ENCODE results near the gene ROBO1.
A peak's percentile ranks its signal among the peaks of the same experiment; 100 is the strongest.

The ROBO1 gene

DNA sequence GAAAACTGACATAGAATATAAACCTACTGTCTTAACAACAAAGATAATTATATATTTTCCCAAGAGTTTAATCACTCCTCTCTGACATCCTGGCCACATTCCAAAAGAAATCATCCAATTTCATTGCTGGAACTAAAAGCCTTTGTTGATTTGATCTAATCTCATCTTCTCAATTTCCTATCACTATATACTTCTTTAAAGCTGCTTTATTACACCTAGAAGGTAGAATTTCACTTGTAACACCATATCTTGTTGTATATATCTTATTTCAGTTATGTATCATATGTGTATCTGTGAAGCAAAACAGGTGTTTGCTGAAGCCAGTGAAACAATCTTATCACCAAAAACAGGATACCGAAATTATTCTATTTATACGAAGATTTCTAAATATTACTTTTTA, 740.2 kb downstream of the ROBO1 start:
- TF ChIP-seq, protein P1, sequence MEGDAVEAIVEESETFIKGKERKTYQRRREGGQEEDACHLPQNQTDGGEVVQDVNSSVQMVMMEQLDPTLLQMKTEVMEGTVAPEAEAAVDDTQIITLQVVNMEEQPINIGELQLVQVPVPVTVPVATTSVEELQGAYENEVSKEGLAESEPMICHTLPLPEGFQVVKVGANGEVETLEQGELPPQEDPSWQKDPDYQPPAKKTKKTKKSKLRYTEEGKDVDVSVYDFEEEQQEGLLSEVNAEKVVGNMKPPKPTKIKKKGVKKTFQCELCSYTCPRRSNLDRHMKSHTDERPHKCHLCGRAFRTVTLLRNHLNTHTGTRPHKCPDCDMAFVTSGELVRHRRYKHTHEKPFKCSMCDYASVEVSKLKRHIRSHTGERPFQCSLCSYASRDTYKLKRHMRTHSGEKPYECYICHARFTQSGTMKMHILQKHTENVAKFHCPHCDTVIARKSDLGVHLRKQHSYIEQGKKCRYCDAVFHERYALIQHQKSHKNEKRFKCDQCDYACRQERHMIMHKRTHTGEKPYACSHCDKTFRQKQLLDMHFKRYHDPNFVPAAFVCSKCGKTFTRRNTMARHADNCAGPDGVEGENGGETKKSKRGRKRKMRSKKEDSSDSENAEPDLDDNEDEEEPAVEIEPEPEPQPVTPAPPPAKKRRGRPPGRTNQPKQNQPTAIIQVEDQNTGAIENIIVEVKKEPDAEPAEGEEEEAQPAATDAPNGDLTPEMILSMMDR (conservative IDR thresholded peaks at IDR 0.05) = no peak
- no peak for TF ChIP-seq ZFX (IDR thresholded peaks at IDR 0.05)
- no peak overlapping the region for H3K27ac ChIP-seq

DNA sequence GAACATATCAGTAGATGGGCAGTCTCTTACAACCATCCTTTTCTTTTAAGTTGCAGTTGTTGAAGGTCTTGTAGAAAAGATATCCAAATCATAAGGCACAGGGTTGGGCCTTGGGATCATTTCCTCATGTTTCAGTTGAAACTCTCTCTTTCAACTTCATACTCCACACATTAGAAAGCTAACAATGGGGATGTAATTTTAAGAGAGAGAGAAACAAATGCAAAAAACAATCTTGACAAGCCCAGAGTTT, 747.9 kb downstream of the ROBO1 start:
- peak overlapping the region; percentile 72 for H3K27ac ChIP-seq
- no peak for TF ChIP-seq ZFX (IDR thresholded peaks at IDR 0.05)
- TF ChIP-seq, protein P1 (conservative IDR thresholded peaks at IDR 0.05) = no peak

DNA sequence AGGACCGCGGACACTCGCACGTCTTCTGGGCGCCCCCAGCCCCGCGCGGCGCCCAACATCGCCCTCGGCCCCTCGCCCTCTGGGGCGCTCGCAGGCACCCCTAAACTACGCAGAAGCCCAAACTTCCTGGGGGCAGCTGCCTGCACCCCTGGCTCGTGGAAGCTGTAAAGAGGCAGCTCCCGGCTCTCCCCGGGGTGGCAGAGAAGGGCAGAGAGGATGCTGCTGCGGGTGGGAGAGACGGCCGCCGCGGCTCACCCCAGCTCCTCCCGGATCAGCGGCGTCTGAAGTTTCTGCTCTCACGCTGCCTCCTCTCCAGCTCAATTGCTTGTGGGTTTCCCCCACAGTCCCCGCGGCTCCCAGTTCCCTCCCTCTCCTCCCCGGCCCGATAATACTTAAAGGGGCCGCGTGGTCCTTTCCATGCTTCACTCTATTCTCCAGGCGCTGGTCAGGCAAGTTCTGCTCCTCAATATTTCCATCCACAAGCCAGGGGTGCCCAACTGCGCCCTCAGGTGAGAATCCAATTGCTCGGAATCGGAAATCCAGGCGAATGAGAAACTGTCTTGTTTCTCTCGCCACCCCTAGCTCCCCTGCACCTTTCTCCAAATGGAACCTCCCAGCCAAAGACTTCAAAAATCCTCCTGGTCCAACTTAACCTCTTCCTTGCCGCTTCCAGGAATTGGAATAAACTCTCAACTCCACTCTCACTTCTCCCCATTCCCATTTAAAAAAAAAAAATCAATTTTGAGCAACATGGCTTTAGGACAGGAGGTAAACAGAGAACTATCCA, 748.5 kb downstream of the ROBO1 start:
- TF ChIP-seq, protein P1 (conservative IDR thresholded peaks at IDR 0.05) = no peak
- TF ChIP-seq ZFX (IDR thresholded peaks at IDR 0.05) = no peak
- peak overlapping the region; percentile 72 for H3K27ac ChIP-seq

DNA sequence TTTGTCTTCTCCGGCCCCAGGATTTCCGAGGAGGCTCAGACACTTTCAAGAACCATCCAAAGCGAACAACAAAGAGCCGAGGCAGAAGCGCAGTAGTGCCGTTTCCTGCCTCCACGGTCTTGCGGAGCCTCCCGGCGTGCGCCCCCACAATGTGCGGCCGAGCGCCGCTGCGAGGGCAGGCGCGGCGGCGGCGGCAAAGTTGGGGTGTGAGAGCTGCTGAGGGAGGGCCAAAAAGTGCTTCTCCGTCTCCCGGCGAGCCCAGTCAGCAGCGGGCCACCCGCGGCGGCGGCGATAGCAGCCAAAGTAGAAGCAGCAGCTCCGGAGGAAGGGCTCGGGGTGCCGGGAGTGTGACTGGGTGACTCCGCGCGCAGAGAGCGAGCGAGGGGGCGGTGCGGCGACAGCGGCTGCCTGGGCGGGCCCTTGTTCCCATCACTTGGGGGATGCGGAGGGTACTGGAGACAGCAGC, 749.1 kb downstream of the ROBO1 start:
- TF ChIP-seq, protein P1 (conservative IDR thresholded peaks at IDR 0.05) = peak; percentile 25; the same call in 1 of the 2 replicates
- no peak for TF ChIP-seq ZFX (IDR thresholded peaks at IDR 0.05)
- peak overlapping the region; percentile 72 for H3K27ac ChIP-seq

DNA sequence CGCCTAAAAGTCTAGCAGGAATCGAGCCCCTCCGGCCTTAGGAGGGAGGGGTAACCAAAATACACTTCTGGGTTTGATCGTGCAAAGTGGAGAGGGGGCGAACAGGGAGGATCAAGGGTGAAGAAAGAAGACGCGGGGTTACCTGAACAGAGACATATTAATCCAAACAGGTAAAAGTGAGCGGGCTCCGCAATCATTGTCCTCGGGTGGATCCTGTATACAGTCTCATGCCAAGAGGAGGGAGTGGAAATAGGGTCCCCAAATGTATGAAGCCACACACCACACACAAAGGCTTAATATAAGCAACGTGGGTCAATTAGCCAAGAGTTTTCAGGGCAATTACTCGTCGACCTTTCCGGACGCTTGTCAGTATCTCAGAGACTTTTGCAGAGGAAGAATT, 749.5 kb downstream of the ROBO1 start:
- peak overlapping the region; percentile 72 for H3K27ac ChIP-seq
- TF ChIP-seq ZFX (IDR thresholded peaks at IDR 0.05) = no peak
- TF ChIP-seq, protein P1 (conservative IDR thresholded peaks at IDR 0.05) = no peak

DNA sequence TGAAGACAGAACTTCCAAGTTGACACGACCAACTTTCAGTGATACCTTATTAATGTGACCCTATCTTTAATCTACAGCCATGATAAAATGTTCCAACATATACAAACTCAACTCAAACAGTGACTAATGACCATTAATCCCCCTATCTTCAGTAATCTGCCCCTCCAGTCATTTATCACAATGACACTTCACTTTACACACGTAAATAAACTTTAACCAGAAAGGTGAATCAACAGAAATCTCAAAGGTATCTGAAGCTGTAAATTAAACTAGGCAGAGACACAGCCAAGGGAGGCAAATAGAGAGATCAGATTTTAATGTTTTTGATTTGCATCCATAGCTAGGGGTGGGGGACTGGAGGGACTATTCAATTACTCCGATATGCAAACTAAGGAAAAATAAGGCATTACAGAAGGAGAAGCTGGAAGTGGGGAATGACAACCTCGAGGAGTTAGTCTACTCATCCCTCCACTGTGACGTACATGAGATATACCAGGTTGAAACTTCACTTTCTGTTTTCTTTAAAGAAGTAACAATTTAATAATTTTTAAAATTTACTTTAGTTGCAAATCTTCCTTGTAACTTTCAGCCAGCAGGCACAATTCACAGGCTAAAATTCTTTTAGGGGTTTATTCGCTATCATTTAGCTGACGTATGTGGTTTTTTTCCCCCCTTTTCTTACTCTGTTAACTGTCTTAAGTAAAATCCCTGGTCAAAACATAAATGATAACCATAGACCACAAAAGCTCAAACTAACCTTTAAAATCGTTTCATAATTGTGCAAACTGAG, 751.0 kb downstream of the ROBO1 start:
- TF ChIP-seq, protein P1 (conservative IDR thresholded peaks at IDR 0.05) = no peak
- no peak for TF ChIP-seq ZFX (IDR thresholded peaks at IDR 0.05)
- no peak overlapping the region for H3K27ac ChIP-seq

- no peak overlapping the region for H3K27ac ChIP-seq
These were observed 751.9 kb downstream of the ROBO1 start for GRCh38 chr3:79015854-79016253.

More at GRCh38 chr3:79015854-79016253, 751.9 kb downstream of the ROBO1 start:
- TF ChIP-seq, protein P1 (conservative IDR thresholded peaks at IDR 0.05) = no peak
- TF ChIP-seq ZFX (IDR thresholded peaks at IDR 0.05) = no peak
